ENCODE measurements around the gene CCDC157.
"Not testable (repeated sequence)": the region's sequence is repeated elsewhere in the genome, so short reads cannot be mapped to it uniquely, and the experiment has no call there.

Gene CCDC157

GRCh38 chr22:30396871-30397655 is 40.3 kb downstream of the CCDC157 start, which contains the start of gene SEC14L2:
Gene SEC14L2, plus strand, starts transcription at chr22:30397018. Its CDS starts 99 bp downstream, at chr22:30397117.
- peaks cover 0 to 11% of the 10 kb centered on the region in 2 donors for H3K27me3 ChIP-seq (ENCODE audit: control insufficient read depth in 1 of 2, insufficient read depth in 2 of 2, low read length in 2 of 2)
- H3K9ac ChIP-seq (ENCODE audit: low read length): no peak within 1 kb of the TSS
- H3K4me3 ChIP-seq (ENCODE audit: low read depth in 1 of 2, low read length in 2 of 2): peak within 1 kb of the TSS; percentile 60 to 71
- H3K4me1 ChIP-seq (ENCODE audit: insufficient read depth, low read length): peaks cover 15% of the 10 kb centered on the region
- H3K27ac ChIP-seq (ENCODE audit: low read depth, low read length): peak within 1 kb of the TSS; percentile 42
- no peaks in the 10 kb centered on the region for H3K9me3 ChIP-seq (ENCODE audit: low read length)
- H3K36me3 ChIP-seq (ENCODE audit: insufficient read depth, low read length): no peaks in the 10 kb centered on the region

- no peak overlapping the region for H3K27ac ChIP-seq (ENCODE audit: low read depth, low read length)
- H3K4me3 ChIP-seq (ENCODE audit: low read depth in 1 of 2, low read length in 2 of 2): peak overlapping the region in 1 of 2 donors; percentile 60
- peaks cover 15% of the 10 kb centered on the region for H3K4me1 ChIP-seq (ENCODE audit: insufficient read depth, low read length)
- H3K27me3 ChIP-seq (ENCODE audit: control insufficient read depth in 1 of 2, insufficient read depth in 2 of 2, low read length in 2 of 2): peaks cover 0 to 9% of the 10 kb centered on the region in 2 donors
- no peaks in the 10 kb centered on the region for H3K36me3 ChIP-seq (ENCODE audit: insufficient read depth, low read length)
- no peaks in the 10 kb centered on the region for H3K9me3 ChIP-seq (ENCODE audit: low read length)
- no peak overlapping the region for H3K9ac ChIP-seq (ENCODE audit: low read length)
These were observed 41.1 kb downstream of the CCDC157 start for GRCh38 chr22:30397656-30398635.

- Histone ChIP-seq H3K9me3 (ENCODE audit: low read length) (no peaks in the 10 kb centered on the region), H3K4me1 (ENCODE audit: insufficient read depth, low read length) (peaks cover 15% of the 10 kb centered on the region), H3K9ac (ENCODE audit: low read length) (no peak overlapping the region), H3K27me3 (ENCODE audit: control insufficient read depth in 1 of 2, insufficient read depth in 2 of 2, low read length in 2 of 2) (peaks cover 0 to 5% of the 10 kb centered on the region in 2 donors), H3K27ac (ENCODE audit: low read depth, low read length) (no peak overlapping the region), H3K36me3 (ENCODE audit: insufficient read depth, low read length) (no peaks in the 10 kb centered on the region), H3K4me3 (ENCODE audit: low read depth in 1 of 2, low read length in 2 of 2) (no peak overlapping the region)
These were observed 42.2 kb downstream of the CCDC157 start for GRCh38 chr22:30398685-30399680.

GRCh38 chr22:30399718-30400117 is 42.9 kb downstream of the CCDC157 start:
- peaks cover 15% of the 10 kb centered on the region for H3K4me1 ChIP-seq (ENCODE audit: insufficient read depth, low read length)
- no peaks in the 10 kb centered on the region for H3K36me3 ChIP-seq (ENCODE audit: insufficient read depth, low read length)
- no peak overlapping the region for H3K4me3 ChIP-seq (ENCODE audit: low read depth in 1 of 2, low read length in 2 of 2)
- H3K27me3 ChIP-seq (ENCODE audit: control insufficient read depth in 1 of 2, insufficient read depth in 2 of 2, low read length in 2 of 2): peaks cover 0 to 5% of the 10 kb centered on the region in 2 donors
- H3K9ac ChIP-seq (ENCODE audit: low read length): no peak overlapping the region
- no peak overlapping the region for H3K27ac ChIP-seq (ENCODE audit: low read depth, low read length)
- no peaks in the 10 kb centered on the region for H3K9me3 ChIP-seq (ENCODE audit: low read length)

GRCh38 chr22:30400159-30400558 is 43.4 kb downstream of the CCDC157 start:
- no peak overlapping the region for H3K27ac ChIP-seq (ENCODE audit: low read depth, low read length)
- H3K4me1 ChIP-seq (ENCODE audit: insufficient read depth, low read length): peaks cover 15% of the 10 kb centered on the region
- H3K9me3 ChIP-seq (ENCODE audit: low read length): no peaks in the 10 kb centered on the region
- H3K4me3 ChIP-seq (ENCODE audit: low read depth in 1 of 2, low read length in 2 of 2): no peak overlapping the region
- H3K9ac ChIP-seq (ENCODE audit: low read length): no peak overlapping the region
- H3K27me3 ChIP-seq (ENCODE audit: control insufficient read depth in 1 of 2, insufficient read depth in 2 of 2, low read length in 2 of 2): peaks cover 0 to 5% of the 10 kb centered on the region in 2 donors
- H3K36me3 ChIP-seq (ENCODE audit: insufficient read depth, low read length): no peaks in the 10 kb centered on the region

GRCh38 chr22:30401024-30401423 is 44.2 kb downstream of the CCDC157 start:
- not testable (repeated sequence) for H3K4me3 ChIP-seq (ENCODE audit: low read depth in 1 of 2, low read length in 2 of 2); H3K36me3 ChIP-seq (ENCODE audit: insufficient read depth, low read length); H3K9ac ChIP-seq (ENCODE audit: low read length); H3K27ac ChIP-seq (ENCODE audit: low read depth, low read length); H3K9me3 ChIP-seq (ENCODE audit: low read length); H3K27me3 ChIP-seq (ENCODE audit: control insufficient read depth in 1 of 2, insufficient read depth in 2 of 2, low read length in 2 of 2)
- peaks cover 15% of the 10 kb centered on the region for H3K4me1 ChIP-seq (ENCODE audit: insufficient read depth, low read length)

GRCh38 chr22:30402028-30402765 is 45.4 kb downstream of the CCDC157 start:
- Histone ChIP-seq H3K4me1 (ENCODE audit: insufficient read depth, low read length) (peaks cover 9% of the 10 kb centered on the region), H3K27ac (ENCODE audit: low read depth, low read length) (no peak overlapping the region), H3K9ac (ENCODE audit: low read length) (no peak overlapping the region), H3K4me3 (ENCODE audit: low read depth in 1 of 2, low read length in 2 of 2) (no peak overlapping the region), H3K27me3 (ENCODE audit: control insufficient read depth in 1 of 2, insufficient read depth in 2 of 2, low read length in 2 of 2) (no peaks in the 10 kb centered on the region), H3K9me3 (ENCODE audit: low read length) (no peaks in the 10 kb centered on the region), H3K36me3 (ENCODE audit: insufficient read depth, low read length) (peaks cover 6% of the 10 kb centered on the region)

- not testable (repeated sequence) for H3K27me3 ChIP-seq (ENCODE audit: control insufficient read depth in 1 of 2, insufficient read depth in 2 of 2, low read length in 2 of 2); H3K36me3 ChIP-seq (ENCODE audit: insufficient read depth, low read length); H3K4me1 ChIP-seq (ENCODE audit: insufficient read depth, low read length); H3K4me3 ChIP-seq (ENCODE audit: low read depth in 1 of 2, low read length in 2 of 2); H3K9me3 ChIP-seq (ENCODE audit: low read length); H3K9ac ChIP-seq (ENCODE audit: low read length); H3K27ac ChIP-seq (ENCODE audit: low read depth, low read length)
These were observed 45.9 kb downstream of the CCDC157 start for GRCh38 chr22:30402766-30403104.

- H3K27ac ChIP-seq (ENCODE audit: low read depth, low read length): no peak overlapping the region
- H3K4me1 ChIP-seq (ENCODE audit: insufficient read depth, low read length): no peaks in the 10 kb centered on the region
- H3K9me3 ChIP-seq (ENCODE audit: low read length): no peaks in the 10 kb centered on the region
- no peaks in the 10 kb centered on the region for H3K27me3 ChIP-seq (ENCODE audit: control insufficient read depth in 1 of 2, insufficient read depth in 2 of 2, low read length in 2 of 2)
- peaks cover 22% of the 10 kb centered on the region for H3K36me3 ChIP-seq (ENCODE audit: insufficient read depth, low read length)
- H3K9ac ChIP-seq (ENCODE audit: low read length): no peak overlapping the region
- no peak overlapping the region for H3K4me3 ChIP-seq (ENCODE audit: low read depth in 1 of 2, low read length in 2 of 2)
These were observed 47.5 kb downstream of the CCDC157 start for GRCh38 chr22:30404307-30404706.

- Histone ChIP-seq H3K9ac (ENCODE audit: low read length) (no peak overlapping the region), H3K9me3 (ENCODE audit: low read length) (no peaks in the 10 kb centered on the region), H3K36me3 (ENCODE audit: insufficient read depth, low read length) (peaks cover 26% of the 10 kb centered on the region), H3K4me3 (ENCODE audit: low read depth in 1 of 2, low read length in 2 of 2) (no peak overlapping the region), H3K27me3 (ENCODE audit: control insufficient read depth in 1 of 2, insufficient read depth in 2 of 2, low read length in 2 of 2) (no peaks in the 10 kb centered on the region), H3K4me1 (ENCODE audit: insufficient read depth, low read length) (no peaks in the 10 kb centered on the region), H3K27ac (ENCODE audit: low read depth, low read length) (no peak overlapping the region)
These were observed 48.9 kb downstream of the CCDC157 start for GRCh38 chr22:30405731-30406130.
